Activated CD8-positive, alpha-beta T cell treated with anti-CD3 and anti-CD28 coated beads for 36 hours (primary cell): Measurements from ENCODE around the gene ATG2B. TPM values are rescaled to one million over a fixed set of nuclear protein-coding genes. Genes with fewer than 3 reads are reported as not detected.

Source experiments
- ATAC-seq: fragments of 200-7000 bp; cut with Tn5 transposase; one replicate; pipeline ENCODE4 v1.10.0; 2021; ENCODE audit warnings: mild to moderate bottlenecking, moderate library complexity
- CTCF ChIA-PET: fragments of 350-600 bp; sonication (Branson Sonifier 250); formaldehyde crosslinking; loops from one replicate; lab custom pipeline; 2021; ENCODE audit warnings: antibody characterized with exemption; lab: Charles Lee
- POLR2A ChIA-PET: fragments of 350-600 bp; sonication (Branson Sonifier 250); formaldehyde crosslinking; loops from one replicate; lab custom pipeline; 2021; ENCODE audit warnings: antibody characterized with exemption; lab: Charles Lee
- DNase-seq: peaks from one replicate; pipeline ENCODE4 v3.0.0-alpha.2; 2020
- H3K27ac Mint-ChIP-seq: one replicate; pipeline ENCODE4 v1.8.0; 2021; ENCODE audit warnings: mild to moderate bottlenecking, mixed read lengths
- H3K27me3 Mint-ChIP-seq: one replicate; pipeline ENCODE4 v1.8.0; 2021; ENCODE audit warnings: mixed read lengths
- H3K36me3 Mint-ChIP-seq: one replicate; pipeline ENCODE4 v1.8.0; 2021; ENCODE audit warnings: low read depth, mixed read lengths
- H3K4me1 Mint-ChIP-seq: one replicate; pipeline ENCODE4 v1.8.0; 2021; ENCODE audit warnings: low read depth, mixed read lengths
- H3K4me3 Mint-ChIP-seq: one replicate; pipeline ENCODE4 v1.8.0; 2021; ENCODE audit warnings: mild to moderate bottlenecking, moderate library complexity, mixed read lengths
- H3K9me3 Mint-ChIP-seq: one replicate; pipeline ENCODE4 v1.8.0; 2021; ENCODE audit warnings: mixed read lengths
- CTCF ChIP-seq: fragments of 200-600 bp; IDR thresholded peaks from one replicate; pipeline ENCODE4 v1.8.0; 2022; ENCODE audit warnings: antibody characterized with exemption, mild to moderate bottlenecking
- intact Hi-C: fragments of 100-400 bp; cut with micrococcal nuclease; formaldehyde crosslinking; loops from one replicate; pipeline ENCODE4 v1.10.0; 2022
- total RNA-seq, 2 experiments: library from RNA; stranded (reverse); gene quantifications; one replicate each; pipeline ENCODE4 v1.2.3, GENCODE V29; 2021

ATG2B gene
- total RNA-seq, 2 experiments from 2014 or later, result 12.9 to 13.3 TPM

- ATAC-seq (no peak), DNase-seq (no peak)
- no peak overlapping the region for H3K4me3 Mint-ChIP-seq
- H3K36me3 Mint-ChIP-seq, result no peaks in the 10 kb centered on the region
- H3K9me3 Mint-ChIP-seq, result peaks cover 6% of the 10 kb centered on the region
- POLR2A ChIA-PET, result no interaction called here
- H3K4me1 Mint-ChIP-seq, result peaks cover 2% of the 10 kb centered on the region
- CTCF ChIA-PET, result interaction anchor here (0.8 to 6.8 kb wide), 12 partner anchors 9 to 715 kb away, joined by 3 to 75 read pairs (median 4); no protein-coding TSS in a partner anchor
- no peak overlapping the region for H3K27ac Mint-ChIP-seq
- intact Hi-C loops, result loop anchor here (2.0 kb wide), 1 partner anchor 174 kb away; no protein-coding TSS in a partner anchor
- peaks cover 1% of the 10 kb centered on the region for H3K27me3 Mint-ChIP-seq
- TF ChIP-seq CTCF, result no peak
Observed at GRCh38 chr14:96274543-96274942, 88.6 kb downstream of the ATG2B start.

GRCh38 chr14:96274122-96274521 lies 89.0 kb downstream of the ATG2B start:
- CTCF ChIA-PET, result interaction anchor here (1.0 to 6.8 kb wide), 9 partner anchors 9 to 715 kb away, joined by 3 to 75 read pairs (median 7); no protein-coding TSS in a partner anchor
- H3K27ac Mint-ChIP-seq, result no peak overlapping the region
- peaks cover 1% of the 10 kb centered on the region for H3K27me3 Mint-ChIP-seq
- H3K4me3 Mint-ChIP-seq, result no peak overlapping the region
- no peak for TF ChIP-seq CTCF
- POLR2A ChIA-PET, result interaction anchor here (0.9 kb wide), 1 partner anchor 23 kb away, joined by 3 read pairs; no protein-coding TSS in a partner anchor
- DNase-seq (no peak), ATAC-seq (no peak)
- H3K9me3 Mint-ChIP-seq, result peaks cover 6% of the 10 kb centered on the region
- peaks cover 2% of the 10 kb centered on the region for H3K4me1 Mint-ChIP-seq
- intact Hi-C loops, result loop anchor here (2.0 kb wide), 1 partner anchor 173 kb away; no protein-coding TSS in a partner anchor
- no peaks in the 10 kb centered on the region for H3K36me3 Mint-ChIP-seq

GRCh38 chr14:96273629-96274028 lies 89.5 kb downstream of the ATG2B start:
- intact Hi-C loops, result loop anchor here (2.0 kb wide), 1 partner anchor 173 kb away; no protein-coding TSS in a partner anchor
- peaks cover 2% of the 10 kb centered on the region for H3K4me1 Mint-ChIP-seq
- DNase-seq (no peak), ATAC-seq (no peak)
- ChIA-PET CTCF (interaction anchor here (1.0 to 6.8 kb wide), 7 partner anchors 8 to 714 kb away, joined by 3 to 75 read pairs (median 8); no protein-coding TSS in a partner anchor), POLR2A (interaction anchor here (0.9 kb wide), 1 partner anchor 22 kb away, joined by 3 read pairs; no protein-coding TSS in a partner anchor)
- peaks cover 6% of the 10 kb centered on the region for H3K9me3 Mint-ChIP-seq
- no peak overlapping the region for H3K27ac Mint-ChIP-seq
- no peaks in the 10 kb centered on the region for H3K36me3 Mint-ChIP-seq
- no peak overlapping the region for H3K4me3 Mint-ChIP-seq
- peaks cover 1% of the 10 kb centered on the region for H3K27me3 Mint-ChIP-seq
- no peak for TF ChIP-seq CTCF

GRCh38 chr14:96272777-96273473 lies 90.2 kb downstream of the ATG2B start:
- H3K4me1 Mint-ChIP-seq, result peaks cover 2% of the 10 kb centered on the region
- CTCF ChIA-PET, result interaction anchor here (1.0 to 6.8 kb wide), 5 partner anchors 12 to 714 kb away, joined by 3 to 75 read pairs (median 6); no protein-coding TSS in a partner anchor
- H3K9me3 Mint-ChIP-seq, result peaks cover 3% of the 10 kb centered on the region
- TF ChIP-seq CTCF, result no peak
- ATAC-seq (no peak), DNase-seq (no peak)
- H3K4me3 Mint-ChIP-seq, result no peak overlapping the region
- H3K27me3 Mint-ChIP-seq, result peaks cover 1% of the 10 kb centered on the region
- no peaks in the 10 kb centered on the region for H3K36me3 Mint-ChIP-seq
- intact Hi-C loops, result no loop called here
- no peak overlapping the region for H3K27ac Mint-ChIP-seq
- POLR2A ChIA-PET, result no interaction called here

GRCh38 chr14:96271421-96271762 lies 91.7 kb downstream of the ATG2B start:
- ChIA-PET CTCF (interaction anchor here (1.5 kb wide), 1 partner anchor 171 kb away, joined by 6 read pairs; no protein-coding TSS in a partner anchor), POLR2A (interaction anchor here (1.1 kb wide), 1 partner anchor 161 kb away, joined by 3 read pairs; no protein-coding TSS in a partner anchor)
- TF ChIP-seq CTCF, result no peak
- H3K27me3 Mint-ChIP-seq, result peaks cover 1% of the 10 kb centered on the region
- H3K4me3 Mint-ChIP-seq, result no peak overlapping the region
- no peak for ATAC-seq
- H3K9me3 Mint-ChIP-seq, result no peaks in the 10 kb centered on the region
- no peak for DNase-seq
- no peaks in the 10 kb centered on the region for H3K36me3 Mint-ChIP-seq
- peaks cover 2% of the 10 kb centered on the region for H3K4me1 Mint-ChIP-seq
- H3K27ac Mint-ChIP-seq, result no peak overlapping the region
- intact Hi-C loops, result no loop called here
